ENCODE data around the gene TDRD3.

TDRD3 gene

DNA sequence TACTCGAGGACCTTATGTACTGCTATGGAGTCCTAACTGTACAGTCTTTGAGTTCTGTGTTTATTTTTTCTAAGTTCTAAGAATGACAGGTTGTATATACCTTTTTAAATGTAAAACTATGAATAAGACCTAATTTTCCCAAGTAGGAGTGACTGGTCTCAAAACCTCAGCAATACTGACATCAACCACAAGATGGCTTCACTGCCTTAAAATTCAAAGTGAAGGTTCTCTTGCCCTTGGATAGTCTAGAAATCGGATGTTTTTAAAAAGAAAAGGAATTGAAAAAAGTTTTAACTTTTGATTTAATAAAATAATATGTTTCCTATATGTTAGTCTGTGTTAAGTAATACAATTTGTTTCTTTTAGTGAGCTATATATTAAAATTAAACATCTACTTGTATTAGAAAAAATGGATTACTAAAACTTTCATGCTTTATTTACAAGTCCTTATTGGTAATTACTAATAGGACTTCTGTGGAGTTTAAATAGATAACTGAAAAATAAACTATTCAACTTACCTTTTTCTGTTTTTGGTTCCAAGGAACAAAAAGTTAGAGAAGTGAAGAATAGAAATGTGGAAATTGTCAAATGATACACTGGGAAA, 52.0 kb downstream of the TDRD3 start:
- in situ Hi-C loops (cut with MboI; ENCODE audit: low sequenced_read_pairs) = no loop called here

DNA sequence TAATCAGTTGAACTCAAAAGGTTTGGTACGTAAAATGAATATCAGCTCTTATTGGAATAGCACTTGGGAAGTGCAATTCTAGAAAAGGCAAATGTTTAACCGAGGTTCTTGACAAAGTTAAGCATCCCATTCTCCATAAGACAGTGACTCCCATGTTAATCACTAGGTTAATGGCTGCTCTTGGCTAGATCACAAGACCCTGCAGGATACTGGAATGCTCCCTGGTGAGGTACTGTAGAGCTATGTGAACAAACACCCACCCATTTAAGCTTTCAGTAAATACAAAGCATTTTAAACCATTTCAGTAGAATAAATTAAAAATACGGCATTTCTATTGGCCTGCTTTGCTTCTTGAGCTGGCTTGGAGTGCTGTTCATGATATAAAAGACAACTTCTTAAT, 56.5 kb downstream of the TDRD3 start:
- in situ Hi-C loops (cut with MboI; ENCODE audit: low sequenced_read_pairs) = no loop called here

- in situ Hi-C loops (cut with MboI; ENCODE audit: low sequenced_read_pairs) = no loop called here
Measured at GRCh38 chr13:60454425-60454824, 57.4 kb downstream of the TDRD3 start.

- in situ Hi-C loops (cut with MboI; ENCODE audit: low sequenced_read_pairs) = no loop called here
Measured at GRCh38 chr13:60463787-60464186, 66.8 kb downstream of the TDRD3 start.

- in situ Hi-C loops (cut with MboI; ENCODE audit: low sequenced_read_pairs) = no loop called here
Measured at GRCh38 chr13:60467098-60467497, 70.1 kb downstream of the TDRD3 start.

GRCh38 chr13:60479273-60479672, 82.3 kb downstream of the TDRD3 start:
- in situ Hi-C loops (cut with MboI; ENCODE audit: low sequenced_read_pairs) = no loop called here

GRCh38 chr13:60482012-60482411, 85.0 kb downstream of the TDRD3 start:
- in situ Hi-C loops (cut with MboI; ENCODE audit: low sequenced_read_pairs) = no loop called here

DNA sequence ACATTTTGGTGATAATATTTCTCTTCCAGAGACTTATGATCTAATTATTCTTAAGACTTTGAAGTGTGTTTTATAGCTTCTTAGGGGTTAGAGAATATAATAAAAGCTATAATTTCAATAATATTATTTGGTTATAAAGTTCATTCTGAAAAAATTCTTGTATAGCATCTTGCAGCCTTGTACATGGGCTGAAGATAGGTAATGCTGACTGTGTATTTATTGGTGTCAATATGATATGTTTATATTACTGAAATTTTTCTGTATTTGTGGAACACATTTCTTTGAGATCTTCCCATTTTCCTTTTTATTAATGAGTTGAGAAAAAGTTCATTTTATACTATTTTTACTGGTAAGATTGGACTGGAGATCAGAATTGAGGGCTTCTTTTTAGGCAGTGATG, 87.8 kb downstream of the TDRD3 start:
- in situ Hi-C loops (cut with MboI; ENCODE audit: low sequenced_read_pairs) = no loop called here

DNA sequence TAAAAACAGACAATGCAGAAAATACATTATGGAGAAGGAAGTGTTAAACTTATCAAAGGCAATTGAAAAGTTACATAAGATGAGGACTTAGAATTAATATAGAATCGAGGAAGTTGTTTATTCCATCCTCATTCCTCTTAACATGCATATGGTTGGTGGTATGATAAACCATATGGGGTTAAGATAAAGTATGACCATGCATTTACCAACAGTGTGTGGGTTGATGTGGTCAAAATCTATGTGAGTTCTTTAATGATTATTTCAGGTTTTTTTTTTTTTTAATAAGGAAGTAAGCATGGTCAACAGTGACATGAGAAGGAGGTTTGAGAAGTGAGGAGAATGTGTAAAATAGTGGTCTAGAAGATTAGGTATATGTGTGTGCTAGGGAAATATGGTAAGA, 94.5 kb downstream of the TDRD3 start:
- in situ Hi-C loops (cut with MboI; ENCODE audit: low sequenced_read_pairs) = no loop called here

GRCh38 chr13:60492187-60492586, 95.2 kb downstream of the TDRD3 start:
- in situ Hi-C loops (cut with MboI; ENCODE audit: low sequenced_read_pairs) = no loop called here

DNA sequence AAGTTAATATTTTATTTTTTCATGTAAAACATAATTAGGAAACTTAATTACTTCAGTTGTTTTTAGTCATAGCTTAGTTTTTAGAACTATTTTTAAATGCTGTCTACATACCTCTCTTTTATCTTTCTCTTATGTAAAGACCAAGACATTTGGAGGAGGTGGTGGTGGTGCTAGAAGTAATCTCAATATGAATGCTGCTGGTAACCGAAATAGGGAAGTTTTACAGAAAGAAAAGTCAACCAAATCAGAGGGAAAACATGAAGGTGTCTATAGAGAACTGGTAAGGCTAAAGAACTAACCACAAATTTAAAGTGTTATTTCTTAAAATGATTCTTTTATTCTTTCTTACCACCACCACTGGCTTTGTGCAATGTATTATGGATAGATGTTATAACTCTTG, 97.3 kb downstream of the TDRD3 start:
- in situ Hi-C loops (cut with MboI; ENCODE audit: low sequenced_read_pairs) = no loop called here

DNA sequence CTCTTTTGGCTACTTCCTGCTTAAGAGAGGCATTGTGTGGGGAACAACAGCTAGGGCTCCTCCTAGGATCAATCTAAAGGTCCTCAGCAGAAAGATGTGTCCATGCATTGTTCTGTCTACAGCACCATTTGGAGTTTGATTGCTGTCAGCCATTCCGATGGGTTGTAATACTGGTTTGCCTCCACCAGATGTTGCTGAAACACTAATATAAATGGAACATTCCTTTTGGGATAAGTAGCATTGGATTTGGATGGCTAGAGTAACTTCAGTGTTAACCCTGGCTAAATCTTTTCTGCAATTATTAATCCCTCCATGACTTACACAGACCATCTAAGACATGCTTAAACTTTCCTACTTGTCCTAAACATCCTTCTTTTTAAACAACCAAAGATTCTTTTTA, 104.2 kb downstream of the TDRD3 start:
- in situ Hi-C loops (cut with MboI; ENCODE audit: low sequenced_read_pairs) = no loop called here

GRCh38 chr13:60509601-60510386, 112.8 kb downstream of the TDRD3 start:
- in situ Hi-C loops (cut with MboI; ENCODE audit: low sequenced_read_pairs) = no loop called here

- in situ Hi-C loops (cut with MboI; ENCODE audit: low sequenced_read_pairs) = no loop called here
Measured at GRCh38 chr13:60511637-60512036, 114.6 kb downstream of the TDRD3 start.

GRCh38 chr13:60514891-60515290, 117.9 kb downstream of the TDRD3 start:
- in situ Hi-C loops (cut with MboI; ENCODE audit: low sequenced_read_pairs) = no loop called here

GRCh38 chr13:60519496-60519895, 122.5 kb downstream of the TDRD3 start:
- in situ Hi-C loops (cut with MboI; ENCODE audit: low sequenced_read_pairs) = no loop called here

DNA sequence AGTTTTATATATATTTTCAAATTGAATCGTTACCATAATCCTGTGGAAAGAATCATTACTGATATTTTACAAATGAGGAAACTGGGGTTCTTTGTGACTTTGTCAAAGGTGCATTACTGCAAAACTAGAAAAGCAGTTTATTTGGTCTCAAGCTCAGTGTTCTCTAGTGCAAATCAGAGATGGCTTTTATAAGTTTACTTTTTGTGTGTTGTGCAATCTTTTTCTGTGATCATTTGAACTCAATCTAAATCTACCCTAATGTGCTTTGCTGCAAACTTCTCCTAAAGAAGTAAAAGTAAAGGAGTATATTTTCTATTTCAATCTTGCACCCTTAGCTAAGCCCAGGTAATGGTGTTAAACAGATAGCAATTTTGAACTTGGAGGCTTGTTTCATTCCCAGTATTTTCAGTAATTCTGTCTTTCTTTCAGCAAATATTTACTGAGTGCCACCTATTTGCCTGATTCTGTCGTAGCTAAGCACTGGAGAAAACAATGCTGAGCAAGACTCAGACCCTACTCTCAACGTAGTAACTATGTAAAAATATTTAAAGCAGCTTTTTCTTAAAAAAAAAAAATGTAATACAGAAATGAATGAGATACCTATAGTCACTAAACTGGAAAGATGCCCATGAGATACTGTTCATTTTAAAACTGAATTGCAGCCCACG, 124.0 kb downstream of the TDRD3 start:
- in situ Hi-C loops (cut with MboI; ENCODE audit: low sequenced_read_pairs) = no loop called here

DNA sequence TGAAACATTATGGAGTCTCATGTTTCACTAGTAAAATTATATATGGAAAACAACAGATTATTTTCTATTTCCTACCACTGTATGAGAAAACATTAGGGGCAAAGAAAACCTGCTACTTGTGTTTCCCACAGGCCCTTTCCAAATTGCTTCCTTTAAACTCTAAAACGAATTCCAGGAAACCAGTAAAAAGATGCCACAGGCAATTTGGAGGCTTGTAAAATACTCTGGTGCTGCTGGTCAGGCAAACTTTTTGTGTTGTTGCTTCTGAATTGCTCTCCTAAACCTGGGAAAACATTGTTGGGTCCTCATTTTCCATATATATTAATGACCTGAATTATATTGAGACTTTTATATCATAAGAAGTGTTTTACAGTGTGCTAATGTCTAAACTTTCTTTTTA, 141.5 kb downstream of the TDRD3 start:
- in situ Hi-C loops (cut with MboI; ENCODE audit: low sequenced_read_pairs) = no loop called here

GRCh38 chr13:60540276-60540675, 143.3 kb downstream of the TDRD3 start:
- in situ Hi-C loops (cut with MboI; ENCODE audit: low sequenced_read_pairs) = no loop called here

GRCh38 chr13:60562096-60562780, 165.2 kb downstream of the TDRD3 start:
- in situ Hi-C loops (cut with MboI; ENCODE audit: low sequenced_read_pairs) = no loop called here

DNA sequence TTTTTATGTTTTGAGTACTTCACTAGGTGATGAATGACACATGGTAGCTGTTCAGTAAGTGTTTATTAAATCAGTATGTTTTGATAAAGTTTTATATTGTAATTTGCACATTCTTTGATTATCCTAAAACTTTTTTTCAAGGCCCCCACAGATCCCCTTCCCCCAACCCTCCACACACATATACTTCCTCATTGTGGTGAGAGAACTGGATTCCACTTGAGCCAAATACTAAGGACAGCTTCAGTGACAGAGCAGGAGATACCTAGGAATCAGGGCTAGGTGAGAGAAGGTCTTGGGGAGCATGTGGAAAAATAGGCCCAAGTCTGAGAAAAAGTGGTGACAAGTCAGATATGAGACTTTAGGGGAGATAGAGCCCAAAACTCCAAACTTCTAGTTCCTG, 174.6 kb downstream of the TDRD3 start:
- in situ Hi-C loops (cut with MboI; ENCODE audit: low sequenced_read_pairs) = no loop called here

Data from HL-60/S4 treated with phorbol 12-myristate 13-acetate at 8.2 ng/mL for 4 days and 3 days (cell line).